ENCODE results near the gene MZB1.

The MZB1 gene

GRCh38 chr5:139419226-139420192 is 29.8 kb upstream of the MZB1 start:
- H3K4me3 ChIP-seq (ENCODE audit: low read depth, low read length), result no peak overlapping the region
- H3K27me3 ChIP-seq (ENCODE audit: control insufficient read depth, insufficient read depth, low read length), result no peaks in the 10 kb centered on the region
- no peaks in the 10 kb centered on the region for H3K36me3 ChIP-seq (ENCODE audit: control insufficient read depth, insufficient read depth, low read length)
- no peaks in the 10 kb centered on the region for H3K4me1 ChIP-seq
- no peak overlapping the region for H3K4me2 ChIP-seq (ENCODE audit: low read length)
- no peaks in the 10 kb centered on the region for H3K9me3 ChIP-seq (ENCODE audit: control insufficient read depth, low read length)
- H3K79me2 ChIP-seq, result no peaks in the 10 kb centered on the region
- no peak overlapping the region for H3K27ac ChIP-seq
- no peak overlapping the region for H3K9ac ChIP-seq
- no peak for TF ChIP-seq CTCF (IDR thresholded peaks at IDR 0.05)
- no peak overlapping the region for H2AFZ ChIP-seq

- Histone ChIP-seq H3K4me1 (no peaks in the 10 kb centered on the region), H3K79me2 (no peaks in the 10 kb centered on the region), H3K27me3 (ENCODE audit: control insufficient read depth, insufficient read depth, low read length) (no peaks in the 10 kb centered on the region), H2AFZ (no peak overlapping the region), H3K4me3 (ENCODE audit: low read depth, low read length) (no peak overlapping the region), H3K27ac (no peak overlapping the region), H3K36me3 (ENCODE audit: control insufficient read depth, insufficient read depth, low read length) (no peaks in the 10 kb centered on the region), H3K9ac (no peak overlapping the region), H3K4me2 (ENCODE audit: low read length) (no peak overlapping the region), H3K9me3 (ENCODE audit: control insufficient read depth, low read length) (no peaks in the 10 kb centered on the region)
- no peak for TF ChIP-seq CTCF (IDR thresholded peaks at IDR 0.05)
Observed at GRCh38 chr5:139418793-139419192, 29.1 kb upstream of the MZB1 start.

GRCh38 chr5:139417214-139417613 is 27.5 kb upstream of the MZB1 start:
- Histone ChIP-seq H3K36me3 (ENCODE audit: control insufficient read depth, insufficient read depth, low read length) (no peaks in the 10 kb centered on the region), H3K4me2 (ENCODE audit: low read length) (no peak overlapping the region), H3K4me1 (no peaks in the 10 kb centered on the region), H3K9me3 (ENCODE audit: control insufficient read depth, low read length) (no peaks in the 10 kb centered on the region), H3K27me3 (ENCODE audit: control insufficient read depth, insufficient read depth, low read length) (no peaks in the 10 kb centered on the region), H3K4me3 (ENCODE audit: low read depth, low read length) (no peak overlapping the region), H3K27ac (no peak overlapping the region), H2AFZ (no peak overlapping the region), H3K9ac (no peak overlapping the region), H3K79me2 (no peaks in the 10 kb centered on the region)
- no peak for TF ChIP-seq CTCF (IDR thresholded peaks at IDR 0.05)

- Histone ChIP-seq H3K27ac (no peak overlapping the region), H3K4me2 (ENCODE audit: low read length) (no peak overlapping the region), H3K36me3 (ENCODE audit: control insufficient read depth, insufficient read depth, low read length) (no peaks in the 10 kb centered on the region), H3K9me3 (ENCODE audit: control insufficient read depth, low read length) (no peaks in the 10 kb centered on the region), H3K27me3 (ENCODE audit: control insufficient read depth, insufficient read depth, low read length) (no peaks in the 10 kb centered on the region), H2AFZ (no peak overlapping the region), H3K79me2 (no peaks in the 10 kb centered on the region), H3K9ac (no peak overlapping the region), H3K4me1 (no peaks in the 10 kb centered on the region), H3K4me3 (ENCODE audit: low read depth, low read length) (no peak overlapping the region)
- no peak for TF ChIP-seq CTCF (IDR thresholded peaks at IDR 0.05)
Observed at GRCh38 chr5:139416651-139417050, 26.9 kb upstream of the MZB1 start.

GRCh38 chr5:139415869-139416268 is 26.2 kb upstream of the MZB1 start:
- H3K9me3 ChIP-seq (ENCODE audit: control insufficient read depth, low read length), result no peaks in the 10 kb centered on the region
- H3K9ac ChIP-seq, result no peak overlapping the region
- H3K4me1 ChIP-seq, result no peaks in the 10 kb centered on the region
- H3K4me2 ChIP-seq (ENCODE audit: low read length), result no peak overlapping the region
- H2AFZ ChIP-seq, result no peak overlapping the region
- H3K36me3 ChIP-seq (ENCODE audit: control insufficient read depth, insufficient read depth, low read length), result no peaks in the 10 kb centered on the region
- H3K27me3 ChIP-seq (ENCODE audit: control insufficient read depth, insufficient read depth, low read length), result no peaks in the 10 kb centered on the region
- H3K27ac ChIP-seq, result no peak overlapping the region
- no peak overlapping the region for H3K4me3 ChIP-seq (ENCODE audit: low read depth, low read length)
- no peaks in the 10 kb centered on the region for H3K79me2 ChIP-seq
- no peak for TF ChIP-seq CTCF (IDR thresholded peaks at IDR 0.05)
